MG63 (cell line): Measurements from ENCODE around the gene FBXL4. TPM values are rescaled to one million over a fixed set of nuclear protein-coding genes. Genes with fewer than 3 reads are reported as not detected.

Experiments used
- DNase-seq: peaks from one replicate; pipeline ENCODE4 v3.0.0-alpha.2; 2020
- H3K27me3 ChIP-seq: fragments of 250-450 bp; sonication (Bioruptor Pico); 2 replicates; pipeline ENCODE4 v1.5.1; 2020; ENCODE audit warnings: mild to moderate bottlenecking, moderate library complexity
- H3K36me3 ChIP-seq: fragments of 250-450 bp; sonication (Bioruptor Pico); 2 replicates; pipeline ENCODE4 v1.5.1; 2020; ENCODE audit warnings: mild to moderate bottlenecking, moderate library complexity
- H3K4me3 ChIP-seq: fragments of 250-450 bp; sonication (Bioruptor Pico); 2 replicates; pipeline ENCODE4 v1.5.1; 2020; ENCODE audit warnings: mild to moderate bottlenecking, moderate library complexity
- H3K9me3 ChIP-seq: fragments of 250-450 bp; sonication (Bioruptor Pico); 2 replicates; pipeline ENCODE4 v1.5.1; 2020; ENCODE audit warnings: mild to moderate bottlenecking, moderate library complexity
- total RNA-seq: library from RNA; depleted of rRNA; stranded (reverse); fragments of >200 nt; shearing (Covaris generic); gene quantifications from 2 replicates; pipeline ENCODE4 v1.2.3, GENCODE V29; 2014; ENCODE audit warnings: low replicate concordance; rRNA removed

The FBXL4 gene
- total RNA-seq, 1 experiment from 2014 or later = 6.1 TPM

- no peaks in the 10 kb centered on the region for H3K36me3 ChIP-seq
- H3K4me3 ChIP-seq = no peak overlapping the region
- DNase-seq = no peak
- peaks cover 67% of the 10 kb centered on the region for H3K27me3 ChIP-seq
- no peaks in the 10 kb centered on the region for H3K9me3 ChIP-seq
These were observed 120.2 kb downstream of the FBXL4 start for GRCh38 chr6:98827295-98828159.

GRCh38 chr6:98825600-98826230, 122.0 kb downstream of the FBXL4 start:
- DNase-seq = no peak
- no peaks in the 10 kb centered on the region for H3K9me3 ChIP-seq
- H3K27me3 ChIP-seq = peaks cover 53% of the 10 kb centered on the region
- no peak overlapping the region for H3K4me3 ChIP-seq
- H3K36me3 ChIP-seq = no peaks in the 10 kb centered on the region

- DNase-seq = no peak
- peaks cover 47% of the 10 kb centered on the region for H3K27me3 ChIP-seq
- no peaks in the 10 kb centered on the region for H3K9me3 ChIP-seq
- no peaks in the 10 kb centered on the region for H3K36me3 ChIP-seq
- H3K4me3 ChIP-seq = no peak overlapping the region
These were observed 122.7 kb downstream of the FBXL4 start for GRCh38 chr6:98824902-98825599.

GRCh38 chr6:98824162-98824901, 123.4 kb downstream of the FBXL4 start:
- Histone ChIP-seq H3K9me3 (no peaks in the 10 kb centered on the region), H3K27me3 (peaks cover 43% of the 10 kb centered on the region), H3K4me3 (peak overlapping the region; percentile 16; the same call in 1 of the 2 replicates), H3K36me3 (no peaks in the 10 kb centered on the region)
- DNase-seq = no peak

- DNase-seq = no peak
- Histone ChIP-seq H3K27me3 (peaks cover 39% of the 10 kb centered on the region), H3K36me3 (no peaks in the 10 kb centered on the region), H3K4me3 (no peak overlapping the region), H3K9me3 (no peaks in the 10 kb centered on the region)
These were observed 124.2 kb downstream of the FBXL4 start for GRCh38 chr6:98823428-98824161.

- DNase-seq = no peak
- Histone ChIP-seq H3K4me3 (no peak overlapping the region), H3K9me3 (no peaks in the 10 kb centered on the region), H3K27me3 (peaks cover 32% of the 10 kb centered on the region), H3K36me3 (no peaks in the 10 kb centered on the region)
These were observed 125.9 kb downstream of the FBXL4 start for GRCh38 chr6:98821756-98822405.

Other genes with a start within 250 kb of the FBXL4 start
- gene POU3F2, start 113.4 kb downstream of the FBXL4 start, total RNA-seq = 0.30 TPM in 1 of 2 replicates, not detected in the other